A673 (cell line): Measurements from ENCODE around the gene KDM6B. TPM values are rescaled to one million over a fixed set of nuclear protein-coding genes. Genes with fewer than 3 reads are reported as not detected.
A peak's percentile ranks its signal among the peaks of the same experiment; 100 is the strongest.

ENCODE experiments used
- BruUV-seq: library from RNA; stranded (reverse); fragments of 400-500 nt; replicated peaks from 2 replicates; lab custom pipeline; 2021; lab: Mats Ljungman, UMichigan
- CTCF ChIA-PET: fragments of 300-600 bp; sonication (Branson Sonifier 250); formaldehyde crosslinking; loops from one replicate; lab custom pipeline; 2022; ENCODE audit warnings: antibody characterized with exemption; lab: Charles Lee
- POLR2A ChIA-PET: fragments of 300-600 bp; sonication (Branson Sonifier 250); formaldehyde crosslinking; loops from one replicate; lab custom pipeline; 2022; ENCODE audit warnings: antibody characterized with exemption; ENCODE audit not compliant: low non-redundant PET; lab: Charles Lee
- DNase-seq: peaks from one replicate; pipeline ENCODE4 v3.0.0-alpha.2; 2015; ENCODE audit warnings: low spot score
- H3K27ac ChIP-seq: fragments of 200-600 bp; sonication (generic); 2 replicates; pipeline ENCODE4 v1.5.1; 2016; ENCODE audit warnings: mixed run types, low read depth, mild to moderate bottlenecking, mixed read lengths, antibody characterized with exemption, low read length; ENCODE audit not compliant: poor library complexity, severe bottlenecking
- H3K27me3 ChIP-seq: fragments of 200-600 bp; sonication (generic); replicated peaks from 2 replicates; pipeline ENCODE4 v1.6.1; 2017; ENCODE audit warnings: mixed run types, low read depth, mild to moderate bottlenecking, mixed read lengths, antibody characterized with exemption, low read length; ENCODE audit not compliant: insufficient read depth, poor library complexity
- H3K36me3 ChIP-seq: fragments of 200-600 bp; sonication (generic); 2 replicates; pipeline ENCODE4 v1.6.1; 2016; ENCODE audit warnings: mixed run types, mild to moderate bottlenecking, mixed read lengths, antibody characterized with exemption, low read length; ENCODE audit not compliant: insufficient read depth, poor library complexity, severe bottlenecking
- H3K4me1 ChIP-seq: fragments of 200-600 bp; sonication (generic); 2 replicates; pipeline ENCODE4 v1.6.1; 2017; ENCODE audit warnings: mixed run types, mild to moderate bottlenecking, mixed read lengths, antibody characterized with exemption, low read length; ENCODE audit not compliant: insufficient read depth, poor library complexity, severe bottlenecking
- H3K4me3 ChIP-seq: fragments of 200-600 bp; sonication (generic); 2 replicates; pipeline ENCODE4 v1.5.1; 2016; ENCODE audit warnings: low read depth, mixed run types, mild to moderate bottlenecking, mixed read lengths, low read length; ENCODE audit not compliant: poor library complexity, severe bottlenecking
- H3K9me3 ChIP-seq: fragments of 200-600 bp; sonication (generic); 2 replicates; pipeline ENCODE4 v1.6.1; 2016; ENCODE audit warnings: mixed run types, low read depth, mild to moderate bottlenecking, mixed read lengths, antibody characterized with exemption, low read length; ENCODE audit not compliant: poor library complexity, severe bottlenecking
- EZH2 ChIP-seq: fragments of 200-600 bp; sonication (generic); IDR thresholded peaks from 2 replicates; pipeline ENCODE4 v1.6.1; 2017; ENCODE audit warnings: borderline replicate concordance, low read depth, mild to moderate bottlenecking, mixed read lengths, antibody characterized with exemption, low read length; ENCODE audit not compliant: poor library complexity, severe bottlenecking
- intact Hi-C: fragments of 100-400 bp; cut with micrococcal nuclease; formaldehyde crosslinking; loops from one replicate; pipeline ENCODE4 v1.10.0; 2022; ENCODE audit not compliant: unreplicated experiment
- total RNA-seq: library from RNA; stranded (reverse); gene quantifications from 2 replicates; pipeline ENCODE4 v1.2.3, GENCODE V29; 2021
- TF ChIP-seq, protein P1 (sequence below): fragments of 300-800, 200-600 bp; sonication (generic); conservative IDR thresholded peaks from 2 replicates; pipeline ENCODE4 v1.5.1; 2017; ENCODE audit warnings: low read depth, mild to moderate bottlenecking, antibody characterized with exemption, low read length, moderate library complexity, mixed read lengths

The KDM6B gene
- total RNA-seq, 1 experiment from 2014 or later, result 46.8 TPM

DNA sequence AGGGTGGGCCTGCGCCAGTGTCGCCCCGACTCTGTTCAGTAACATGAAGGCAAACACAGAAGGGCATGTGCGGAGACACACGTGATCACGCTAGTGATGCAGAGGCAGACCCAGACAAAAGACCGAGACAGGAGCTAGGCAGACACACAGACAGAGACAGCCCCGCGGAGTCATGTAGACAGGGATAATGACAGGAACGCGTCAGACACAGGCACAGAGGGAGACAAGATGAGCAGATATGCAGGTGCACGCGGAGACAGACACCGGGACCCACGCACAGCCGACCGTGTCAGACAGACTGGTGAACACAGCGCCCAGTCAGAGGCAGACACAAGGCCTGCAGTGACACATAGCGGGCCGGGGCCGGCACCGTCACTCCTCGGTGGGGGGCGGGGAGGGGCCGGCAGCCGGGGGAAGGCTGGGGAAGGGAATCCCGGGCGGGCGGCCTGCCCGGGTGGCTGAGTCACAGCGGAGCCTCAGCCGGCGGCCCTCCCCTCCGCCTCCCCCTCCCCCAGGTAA is 7.4 kb downstream of the KDM6B start:
- ChIA-PET POLR2A (interaction anchor here (1.0 kb wide), 1 partner anchor 10 kb away, joined by 3 read pairs; no protein-coding TSS in a partner anchor), CTCF (no interaction called here)
- Histone ChIP-seq H3K27ac (peak overlapping the region; percentile 97), H3K4me3 (peak overlapping the region; percentile 81), H3K9me3 (no peaks in the 10 kb centered on the region), H3K4me1 (peaks cover 44% of the 10 kb centered on the region), H3K36me3 (peaks cover 16% of the 10 kb centered on the region), H3K27me3 (no peaks in the 10 kb centered on the region)
- TF ChIP-seq, protein P1, sequence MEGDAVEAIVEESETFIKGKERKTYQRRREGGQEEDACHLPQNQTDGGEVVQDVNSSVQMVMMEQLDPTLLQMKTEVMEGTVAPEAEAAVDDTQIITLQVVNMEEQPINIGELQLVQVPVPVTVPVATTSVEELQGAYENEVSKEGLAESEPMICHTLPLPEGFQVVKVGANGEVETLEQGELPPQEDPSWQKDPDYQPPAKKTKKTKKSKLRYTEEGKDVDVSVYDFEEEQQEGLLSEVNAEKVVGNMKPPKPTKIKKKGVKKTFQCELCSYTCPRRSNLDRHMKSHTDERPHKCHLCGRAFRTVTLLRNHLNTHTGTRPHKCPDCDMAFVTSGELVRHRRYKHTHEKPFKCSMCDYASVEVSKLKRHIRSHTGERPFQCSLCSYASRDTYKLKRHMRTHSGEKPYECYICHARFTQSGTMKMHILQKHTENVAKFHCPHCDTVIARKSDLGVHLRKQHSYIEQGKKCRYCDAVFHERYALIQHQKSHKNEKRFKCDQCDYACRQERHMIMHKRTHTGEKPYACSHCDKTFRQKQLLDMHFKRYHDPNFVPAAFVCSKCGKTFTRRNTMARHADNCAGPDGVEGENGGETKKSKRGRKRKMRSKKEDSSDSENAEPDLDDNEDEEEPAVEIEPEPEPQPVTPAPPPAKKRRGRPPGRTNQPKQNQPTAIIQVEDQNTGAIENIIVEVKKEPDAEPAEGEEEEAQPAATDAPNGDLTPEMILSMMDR, result peak; percentile 29; the same call in 1 of the 2 replicates
- no peak for TF ChIP-seq EZH2
- BruUV-seq, result no TSS peak
- DNase-seq, result peak; percentile 89
- intact Hi-C loops, result loop anchor here (5.0 kb wide), 1 partner anchor 381 kb away; no protein-coding TSS in a partner anchor

DNA sequence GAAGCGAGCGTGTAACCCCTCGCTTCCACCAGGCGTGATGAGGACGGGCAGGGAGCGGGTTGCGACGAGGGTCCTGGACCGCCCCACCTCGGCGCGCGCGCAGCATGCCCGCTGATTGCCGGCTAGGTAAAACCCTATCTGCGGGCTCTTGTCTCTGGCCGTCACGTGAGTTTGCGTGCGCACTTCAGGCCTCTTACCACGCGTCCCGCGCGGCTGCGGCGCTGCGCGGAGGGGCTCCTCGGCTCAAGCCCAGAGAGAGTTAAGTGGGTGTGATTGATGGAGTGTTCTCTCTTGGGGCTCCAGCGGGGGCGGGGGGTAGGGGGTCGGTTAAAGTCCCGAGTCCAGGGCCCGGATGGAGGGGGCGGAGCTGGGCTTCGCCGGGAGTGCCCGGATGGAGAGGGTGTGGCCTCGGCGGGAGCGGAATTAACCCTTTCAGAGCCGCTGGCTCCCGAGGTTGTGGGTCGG is 7.9 kb downstream of the KDM6B start:
- intact Hi-C loops, result loop anchor here (5.0 kb wide), 1 partner anchor 380 kb away; no protein-coding TSS in a partner anchor
- no TSS peak for BruUV-seq

DNA sequence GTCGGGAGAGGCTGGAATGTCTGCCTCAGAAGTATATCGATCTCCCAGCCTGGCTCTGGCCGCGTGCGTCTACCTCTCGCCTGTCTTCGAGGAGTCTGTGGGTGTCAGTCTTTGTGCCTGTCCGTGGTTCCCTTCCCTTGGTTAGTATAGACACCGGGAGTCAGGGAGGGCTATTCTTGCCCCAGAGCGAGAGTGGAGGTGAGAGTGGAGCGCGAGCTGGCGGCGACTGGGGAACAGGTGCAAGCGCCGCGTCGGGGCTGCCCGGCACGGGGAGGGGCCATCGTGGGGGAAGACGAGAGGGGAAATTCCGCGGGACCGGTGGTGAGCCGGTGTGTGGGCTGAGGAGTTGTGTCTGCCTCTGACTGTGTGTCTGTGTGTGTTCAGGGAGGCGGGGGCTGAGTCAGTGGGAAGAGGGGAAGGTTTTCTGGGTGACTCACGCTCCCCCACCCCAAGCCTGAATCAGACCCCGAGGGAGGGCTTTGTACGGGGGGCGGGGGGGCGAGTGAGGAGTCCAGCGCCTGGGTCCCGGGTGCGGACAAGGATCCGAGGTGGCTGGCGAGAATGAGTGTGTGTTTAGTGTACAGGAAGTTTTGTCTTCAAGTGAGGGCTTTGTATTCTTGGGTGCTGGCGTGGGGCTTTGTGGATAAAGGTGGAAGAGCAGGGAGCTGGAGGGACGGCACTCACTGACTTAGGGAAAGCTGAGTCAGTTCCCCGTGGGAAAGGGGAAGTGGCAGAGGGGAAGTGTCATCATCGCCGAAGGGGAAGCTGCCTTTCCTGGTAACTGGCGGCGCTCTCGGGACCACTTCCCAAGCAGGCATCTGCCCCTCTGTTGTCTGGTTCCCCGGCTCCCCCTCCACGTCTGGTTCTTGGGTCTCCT is 8.6 kb downstream of the KDM6B start:
- no peaks in the 10 kb centered on the region for H3K9me3 ChIP-seq
- no TSS peak for BruUV-seq
- no peak for TF ChIP-seq EZH2
- TF ChIP-seq, protein P1, result no peak
- POLR2A ChIA-PET, result interaction anchor here (1.0 kb wide), 1 partner anchor 11 kb away, joined by 3 read pairs; no protein-coding TSS in a partner anchor
- CTCF ChIA-PET, result interaction anchor here (1.3 to 1.4 kb wide), 2 partner anchors 14 to 99 kb away, joined by 3 to 4 read pairs; partner anchors contain the start of gene NAA38
- intact Hi-C loops, result loop anchor here (5.0 kb wide), 1 partner anchor 380 kb away; no protein-coding TSS in a partner anchor
- peak overlapping the region; percentile 81 for H3K4me3 ChIP-seq
- H3K27ac ChIP-seq, result peak overlapping the region; percentile 97
- peaks cover 40% of the 10 kb centered on the region for H3K4me1 ChIP-seq
- DNase-seq, result peak; percentile 76
- H3K36me3 ChIP-seq, result peaks cover 26% of the 10 kb centered on the region
- no peaks in the 10 kb centered on the region for H3K27me3 ChIP-seq

More for the DNA sequence above, 7.9 kb downstream of the KDM6B start:
- peaks cover 21% of the 10 kb centered on the region for H3K36me3 ChIP-seq
- no peaks in the 10 kb centered on the region for H3K9me3 ChIP-seq
- DNase-seq, result peak; percentile 96
- CTCF ChIA-PET, result interaction anchor here (1.3 to 1.4 kb wide), 2 partner anchors 15 to 98 kb away, joined by 3 to 4 read pairs; partner anchors contain the start of gene NAA38
- H3K4me3 ChIP-seq, result peak overlapping the region; percentile 81
- H3K27ac ChIP-seq, result peak overlapping the region; percentile 97
- POLR2A ChIA-PET, result interaction anchor here (1.0 kb wide), 1 partner anchor 10 kb away, joined by 3 read pairs; no protein-coding TSS in a partner anchor
- peaks cover 44% of the 10 kb centered on the region for H3K4me1 ChIP-seq
- no peaks in the 10 kb centered on the region for H3K27me3 ChIP-seq
- TF ChIP-seq, protein P1, result no peak
- no peak for TF ChIP-seq EZH2
